NB4 (cell line): ENCODE data around the gene SMAD9.

Source experiments
- DNase-seq: peaks from one replicate; pipeline ENCODE4 v3.0.0; 2010; ENCODE audit warnings: low read depth
- H3K4me3 ChIP-seq: one replicate; pipeline ENCODE4 v1.5.1; 2011; ENCODE audit warnings: mild to moderate bottlenecking, low read depth, low read length, moderate library complexity
- CTCF ChIP-seq: IDR thresholded peaks from one replicate; pipeline ENCODE4 v1.5.1; 2012; ENCODE audit warnings: low read depth, low read length
- MAX ChIP-seq: IDR thresholded peaks from 2 replicates; pipeline ENCODE4 v1.6.1; 2011; ENCODE audit warnings: low read depth, low read length
- MYC ChIP-seq: IDR thresholded peaks from 2 replicates; pipeline ENCODE4 v1.6.1; 2011; ENCODE audit warnings: low read depth, low read length
- POLR2A ChIP-seq: IDR thresholded peaks from 2 replicates; pipeline ENCODE4 v1.6.1; 2011; ENCODE audit warnings: mild to moderate bottlenecking; ENCODE audit not compliant: insufficient read length; ENCODE audit errors: extremely low read depth

SMAD9 gene

GRCh38 chr13:36915106-36915505 lies 4.9 kb downstream of the SMAD9 start:
- TF ChIP-seq MAX (no peak), CTCF (no peak), POLR2A (no peak), MYC (no peak)
- no peak overlapping the region for H3K4me3 ChIP-seq
- no peak for DNase-seq

GRCh38 chr13:36914648-36915047 lies 5.4 kb downstream of the SMAD9 start:
- TF ChIP-seq MYC (no peak), CTCF (no peak), MAX (no peak), POLR2A (no peak)
- DNase-seq = no peak
- no peak overlapping the region for H3K4me3 ChIP-seq

GRCh38 chr13:36913463-36913862 lies 6.6 kb downstream of the SMAD9 start:
- H3K4me3 ChIP-seq = no peak overlapping the region
- DNase-seq = no peak
- TF ChIP-seq CTCF (no peak), POLR2A (no peak), MAX (no peak), MYC (no peak)

- DNase-seq = no peak
- TF ChIP-seq MAX (no peak), CTCF (no peak), POLR2A (no peak), MYC (no peak)
- H3K4me3 ChIP-seq = no peak overlapping the region
Observed at GRCh38 chr13:36912973-36913372, 7.1 kb downstream of the SMAD9 start.

- H3K4me3 ChIP-seq = no peak overlapping the region
- DNase-seq = no peak
- TF ChIP-seq POLR2A (no peak), MAX (no peak), CTCF (no peak), MYC (no peak)
Observed at GRCh38 chr13:36912369-36912768, 7.7 kb downstream of the SMAD9 start.

- no peak overlapping the region for H3K4me3 ChIP-seq
- DNase-seq = no peak
- TF ChIP-seq CTCF (no peak), MYC (no peak), MAX (no peak), POLR2A (no peak)
Observed at GRCh38 chr13:36910545-36910944, 9.5 kb downstream of the SMAD9 start.
